Right cardiac atrium (tissue), 5 donors: Measurements from ENCODE around the gene CEP72. TPM values are rescaled to one million over a fixed set of nuclear protein-coding genes. Genes with fewer than 3 reads are reported as not detected.

Source experiments
- ATAC-seq, 2 donors: fragments of 200-7000 bp; cut with Tn5 transposase; one replicate each; pipeline versions ENCODE4 v1.8.0 to v1.9.1; 2020; ENCODE audit warnings: moderate library complexity in 2 of 2, mild to moderate bottlenecking in 1 of 2
- DNase-seq, 3 donors: peaks; one replicate each; pipeline ENCODE4 v3.0.0-alpha.2; 2020
- H3K27ac ChIP-seq: one replicate; pipeline ENCODE4 v1.5.1; 2013; ENCODE audit warnings: mild to moderate bottlenecking, low read length, control low read depth, moderate library complexity
- H3K27me3 ChIP-seq: one replicate; pipeline ENCODE4 v1.6.1; 2013; ENCODE audit not compliant: control insufficient read depth, insufficient read depth
- H3K4me1 ChIP-seq: one replicate; pipeline ENCODE4 v1.6.1; 2013; ENCODE audit warnings: low read length; ENCODE audit not compliant: control insufficient read depth, insufficient read depth
- H3K4me3 ChIP-seq: one replicate; pipeline ENCODE4 v1.5.1; 2013; ENCODE audit warnings: low read length, control low read depth
- H3K9me3 ChIP-seq: one replicate; pipeline ENCODE4 v1.6.1; 2013; ENCODE audit warnings: low read length; ENCODE audit not compliant: control insufficient read depth
- WGBS: extraction: QIAGEN DNeasy Blood & Tissue Kit; methylation state at CpG from one replicate; pipeline ENCODE4 v1.1.7; 2013; 5-methylcytosine and 5-hydroxymethylcytosine counted together
- intact Hi-C, 4 donors: fragments of 100-400 bp; cut with DNase I; formaldehyde crosslinking; loops; one replicate each; pipeline versions ENCODE4 v1.11.0 to v1.14.0; 2022 to 2023
- polyA plus RNA-seq: library from polyadenylated mRNA; stranded (reverse); fragments of 200-250 nt; gene quantifications from one replicate; pipeline ENCODE4 v1.2.3, GENCODE V29; 2013
- total RNA-seq, 4 donors: library from RNA; stranded (reverse); fragmentation: NEBNext Ultra II Directional; extraction: Animal tissue kit (Norgen Biotek cat#: 25700); gene quantifications; one replicate each; pipeline ENCODE4 v1.2.1, GENCODE V29; 2021
- donor health status: healthy with polysubstance abuse.
- donor health status: DM: no; HTN: yes; CAD: no.
- donor health status: DM: no; HTN: no; CAD: no.
- donor health status: DM: no; HTN: yes; CAD: no; lungs with severe emphysema.
- donor health status: DM: yes; HTN: yes; CAD: no.

Gene CEP72
- total and polyA plus RNA-seq, 5 donors = 1.1 to 3.4 (median 2.1) TPM

GRCh38 chr5:588406-588995 lies 23.6 kb upstream of the CEP72 start:
- intact Hi-C loops = no loop called here
- H3K9me3 ChIP-seq = peaks cover 4% of the 10 kb centered on the region
- no peak overlapping the region for H3K27ac ChIP-seq
- no peak overlapping the region for H3K4me3 ChIP-seq
- 57% methylated on average over 11 of the region's 11 CpGs for WGBS
- no peak for ATAC-seq
- no peaks in the 10 kb centered on the region for H3K4me1 ChIP-seq
- no peak for DNase-seq
- no peaks in the 10 kb centered on the region for H3K27me3 ChIP-seq

- Histone ChIP-seq H3K27ac (no peak overlapping the region), H3K9me3 (peaks cover 4% of the 10 kb centered on the region), H3K27me3 (no peaks in the 10 kb centered on the region), H3K4me1 (no peaks in the 10 kb centered on the region), H3K4me3 (no peak overlapping the region)
- WGBS = 95% methylated on average over 1 of the region's 1 CpG
- intact Hi-C loops = no loop called here
- ATAC-seq = no peak
- DNase-seq = no peak
These were observed 23.0 kb upstream of the CEP72 start for GRCh38 chr5:589173-589572.

- Histone ChIP-seq H3K27ac (no peak overlapping the region), H3K9me3 (peaks cover 9% of the 10 kb centered on the region), H3K27me3 (no peaks in the 10 kb centered on the region), H3K4me3 (no peak overlapping the region), H3K4me1 (no peaks in the 10 kb centered on the region)
- ATAC-seq = no peak
- 73% methylated on average over 1 of the region's 1 CpG for WGBS
- intact Hi-C loops = no loop called here
- DNase-seq = no peak
These were observed 22.6 kb upstream of the CEP72 start for GRCh38 chr5:589588-589987.

- ATAC-seq (no peak), DNase-seq (no peak)
- H3K4me1 ChIP-seq = no peaks in the 10 kb centered on the region
- H3K9me3 ChIP-seq = peaks cover 9% of the 10 kb centered on the region
- no peak overlapping the region for H3K4me3 ChIP-seq
- no peak overlapping the region for H3K27ac ChIP-seq
- H3K27me3 ChIP-seq = no peaks in the 10 kb centered on the region
- intact Hi-C loops = no loop called here
These were observed 21.8 kb upstream of the CEP72 start for GRCh38 chr5:590346-590745.

- 80% methylated on average over 5 of the region's 5 CpGs for WGBS
- Histone ChIP-seq H3K9me3 (peaks cover 9% of the 10 kb centered on the region), H3K4me1 (no peaks in the 10 kb centered on the region), H3K27me3 (no peaks in the 10 kb centered on the region), H3K4me3 (no peak overlapping the region), H3K27ac (no peak overlapping the region)
- ATAC-seq = no peak
- no peak for DNase-seq
- intact Hi-C loops = no loop called here
These were observed 20.4 kb upstream of the CEP72 start for GRCh38 chr5:591746-592145.

- H3K27ac ChIP-seq = no peak overlapping the region
- peaks cover 9% of the 10 kb centered on the region for H3K9me3 ChIP-seq
- H3K27me3 ChIP-seq = no peaks in the 10 kb centered on the region
- WGBS = 68% methylated on average over 5 of the region's 5 CpGs
- H3K4me3 ChIP-seq = no peak overlapping the region
- ATAC-seq (no peak), DNase-seq (no peak)
- H3K4me1 ChIP-seq = no peaks in the 10 kb centered on the region
- intact Hi-C loops = no loop called here
These were observed 20.0 kb upstream of the CEP72 start for GRCh38 chr5:592158-592557.

GRCh38 chr5:593511-593910 lies 18.6 kb upstream of the CEP72 start:
- DNase-seq = no peak
- Histone ChIP-seq H3K9me3 (peaks cover 9% of the 10 kb centered on the region), H3K27ac (no peak overlapping the region), H3K4me3 (no peak overlapping the region), H3K27me3 (no peaks in the 10 kb centered on the region), H3K4me1 (no peaks in the 10 kb centered on the region)
- intact Hi-C loops = no loop called here
- ATAC-seq = no peak
- WGBS = 79% methylated on average over 8 of the region's 8 CpGs

- Histone ChIP-seq H3K27me3 (no peaks in the 10 kb centered on the region), H3K27ac (no peak overlapping the region), H3K4me3 (no peak overlapping the region), H3K9me3 (peaks cover 7% of the 10 kb centered on the region), H3K4me1 (no peaks in the 10 kb centered on the region)
- WGBS = 43% methylated on average over 2 of the region's 2 CpGs
- intact Hi-C loops = no loop called here
- ATAC-seq (no peak), DNase-seq (no peak)
These were observed 17.8 kb upstream of the CEP72 start for GRCh38 chr5:594226-594860.

- WGBS = 82% methylated on average over 3 of the region's 3 CpGs
- ATAC-seq = no peak
- no peak overlapping the region for H3K4me3 ChIP-seq
- no peaks in the 10 kb centered on the region for H3K27me3 ChIP-seq
- intact Hi-C loops = no loop called here
- H3K27ac ChIP-seq = no peak overlapping the region
- no peak for DNase-seq
- H3K9me3 ChIP-seq = peaks cover 7% of the 10 kb centered on the region
- H3K4me1 ChIP-seq = no peaks in the 10 kb centered on the region
These were observed 16.8 kb upstream of the CEP72 start for GRCh38 chr5:595285-595875.

- H3K4me1 ChIP-seq = no peaks in the 10 kb centered on the region
- H3K9me3 ChIP-seq = peaks cover 7% of the 10 kb centered on the region
- ATAC-seq = no peak
- intact Hi-C loops = no loop called here
- 49% methylated on average over 10 of the region's 10 CpGs for WGBS
- no peak overlapping the region for H3K27ac ChIP-seq
- no peak overlapping the region for H3K4me3 ChIP-seq
- no peak for DNase-seq
- no peaks in the 10 kb centered on the region for H3K27me3 ChIP-seq
These were observed 14.1 kb upstream of the CEP72 start for GRCh38 chr5:597871-598563.

GRCh38 chr5:598564-598890 lies 13.6 kb upstream of the CEP72 start:
- DNase-seq = no peak
- H3K27me3 ChIP-seq = no peaks in the 10 kb centered on the region

More at GRCh38 chr5:598564-598890, 13.6 kb upstream of the CEP72 start:
- H3K9me3 ChIP-seq = peaks cover 5% of the 10 kb centered on the region
- intact Hi-C loops = no loop called here
- no peak overlapping the region for H3K27ac ChIP-seq
- ATAC-seq = no peak
- no peaks in the 10 kb centered on the region for H3K4me1 ChIP-seq
- 60% methylated on average over 14 of the region's 14 CpGs for WGBS
- no peak overlapping the region for H3K4me3 ChIP-seq
